IPS DF 6.9 (cell line): ENCODE results near the gene ALDOA.
"Not testable (repeated sequence)": the region's sequence is repeated elsewhere in the genome, so short reads cannot be mapped to it uniquely, and the experiment has no call there.

Experiments used
- DNase-seq: peaks from one replicate; pipeline ENCODE4 v3.0.0-alpha.2; 2013; ENCODE audit warnings: low read depth, low spot score
- H3K27ac ChIP-seq: one replicate; pipeline ENCODE4 v1.5.1; 2013; ENCODE audit warnings: low read length, control low read depth
- H3K27me3 ChIP-seq: 2 replicates; pipeline ENCODE4 v1.6.1; 2013; ENCODE audit warnings: mild to moderate bottlenecking, low read length; ENCODE audit not compliant: control insufficient read depth, insufficient read depth
- H3K36me3 ChIP-seq: 2 replicates; pipeline ENCODE4 v1.6.1; 2013; ENCODE audit warnings: low read length; ENCODE audit not compliant: control insufficient read depth, insufficient read depth
- H3K4me1 ChIP-seq: 2 replicates; pipeline ENCODE4 v1.6.1; 2013; ENCODE audit warnings: low read length; ENCODE audit not compliant: control insufficient read depth, insufficient read depth
- H3K4me3 ChIP-seq: 2 replicates; pipeline ENCODE4 v1.5.1; 2013; ENCODE audit warnings: mild to moderate bottlenecking, low read length
- H3K9me3 ChIP-seq: 2 replicates; pipeline ENCODE4 v1.6.1; 2013; ENCODE audit warnings: low read length, inconsistent platforms; ENCODE audit not compliant: control insufficient read depth, insufficient read depth
- WGBS: extraction: QIAGEN DNeasy Blood & Tissue Kit; methylation state at CpG from one replicate; pipeline ENCODE4 v1.1.7; 2013; ENCODE audit warnings: mixed read lengths, missing lambda C conversion rate; ENCODE audit not compliant: insufficient read length, insufficient coverage; 5-methylcytosine and 5-hydroxymethylcytosine counted together

ALDOA gene

DNA sequence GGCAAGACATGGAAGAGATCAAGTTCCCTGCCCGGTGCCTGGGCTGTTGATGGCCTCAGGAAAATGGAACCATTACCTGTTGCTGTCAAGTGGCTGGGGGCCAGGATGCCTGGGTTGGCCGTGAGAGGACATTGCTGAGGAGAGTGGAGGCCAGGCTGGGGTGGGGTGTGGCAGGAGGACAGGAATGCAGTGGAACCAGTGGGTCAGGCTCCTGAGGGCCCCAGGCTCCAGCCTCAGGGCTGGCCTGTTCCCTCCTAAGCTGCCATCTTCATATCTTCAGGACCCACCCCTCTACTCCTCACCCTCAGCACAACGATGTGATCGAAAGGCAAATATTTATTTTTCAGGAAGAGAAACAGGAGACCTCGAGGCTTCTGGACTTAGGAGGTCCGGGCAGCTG lies 38.9 kb downstream of the ALDOA start:
- H3K36me3 ChIP-seq: no peaks in the 10 kb centered on the region
- no peak overlapping the region for H3K4me3 ChIP-seq
- H3K4me1 ChIP-seq: no peaks in the 10 kb centered on the region
- no peak overlapping the region for H3K27ac ChIP-seq
- no peak for DNase-seq
- no peaks in the 10 kb centered on the region for H3K9me3 ChIP-seq
- WGBS: no CpG with 5 or more reads among the region's 6 CpGs
- H3K27me3 ChIP-seq: no peaks in the 10 kb centered on the region

DNA sequence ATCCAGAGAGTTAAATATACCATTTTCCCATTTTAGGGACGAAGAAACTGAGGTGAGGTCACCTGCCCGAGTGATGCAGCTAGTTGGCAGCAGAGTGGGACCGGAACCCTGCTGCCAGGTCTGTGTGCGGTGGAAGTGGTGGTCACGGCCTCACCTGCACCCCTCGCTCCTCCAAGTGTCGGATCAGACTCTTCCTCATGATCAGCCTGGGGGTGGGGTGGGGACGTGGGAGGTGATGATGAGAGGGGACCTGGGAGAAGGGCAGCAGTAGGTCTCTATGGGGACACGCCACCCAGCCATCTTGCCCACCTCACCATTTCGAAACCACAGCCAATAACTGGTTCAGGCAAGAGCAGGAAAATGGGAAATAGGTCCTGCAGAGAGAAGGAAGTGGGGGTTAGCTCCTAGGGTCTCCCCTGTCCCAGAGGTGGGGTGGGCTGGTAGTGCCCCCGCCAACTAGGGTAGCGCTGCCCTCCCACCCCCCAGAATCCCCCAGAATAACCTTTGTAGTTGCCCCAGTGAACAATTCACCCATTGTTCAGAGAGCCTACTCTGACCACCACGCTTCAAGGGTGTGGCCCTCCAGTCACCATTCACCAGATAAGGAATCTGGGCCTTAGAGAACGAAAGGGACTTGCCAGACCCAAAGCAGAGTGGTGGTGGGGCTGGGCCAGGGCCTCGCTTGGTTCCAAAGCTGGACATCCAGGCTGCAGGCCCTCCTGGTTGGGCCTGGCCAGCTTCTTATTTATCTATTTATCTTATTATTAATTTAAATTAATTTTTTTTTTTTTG lies 42.7 kb downstream of the ALDOA start:
- Histone ChIP-seq H3K27me3 (no peaks in the 10 kb centered on the region), H3K27ac (no peak overlapping the region), H3K4me1 (no peaks in the 10 kb centered on the region; the same call in 1 of the 2 replicates), H3K4me3 (no peak overlapping the region), H3K9me3 (no peaks in the 10 kb centered on the region), H3K36me3 (no peaks in the 10 kb centered on the region; the same call in 1 of the 2 replicates)
- no CpG with 5 or more reads among the region's 15 CpGs for WGBS
- no peak for DNase-seq

DNA sequence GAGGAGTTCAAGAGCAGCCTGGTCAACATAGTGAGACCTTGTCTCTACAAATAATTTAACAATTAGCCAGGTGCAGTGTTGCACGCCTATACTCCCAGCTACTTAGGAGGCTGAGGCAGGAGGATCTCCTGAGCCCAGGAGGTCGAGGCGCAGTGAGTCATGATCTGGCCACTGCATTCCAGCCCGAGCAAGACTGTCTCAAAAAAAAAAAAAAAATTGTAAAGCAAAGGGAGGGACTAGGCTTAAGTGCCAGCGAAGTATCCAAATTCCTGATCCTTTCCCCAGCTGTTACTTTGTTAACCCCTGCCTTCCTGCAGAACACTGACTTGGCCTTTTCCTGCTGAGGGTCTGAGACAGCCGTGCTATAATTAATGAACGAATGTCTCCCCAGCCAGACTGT lies 45.1 kb downstream of the ALDOA start:
- Histone ChIP-seq H3K27me3 (no peaks in the 10 kb centered on the region), H3K4me3 (no peak overlapping the region), H3K36me3 (no peaks in the 10 kb centered on the region; the same call in 1 of the 2 replicates), H3K4me1 (no peaks in the 10 kb centered on the region; the same call in 1 of the 2 replicates), H3K27ac (no peak overlapping the region), H3K9me3 (no peaks in the 10 kb centered on the region)
- no CpG with 5 or more reads among the region's 7 CpGs for WGBS
- no peak for DNase-seq

DNA sequence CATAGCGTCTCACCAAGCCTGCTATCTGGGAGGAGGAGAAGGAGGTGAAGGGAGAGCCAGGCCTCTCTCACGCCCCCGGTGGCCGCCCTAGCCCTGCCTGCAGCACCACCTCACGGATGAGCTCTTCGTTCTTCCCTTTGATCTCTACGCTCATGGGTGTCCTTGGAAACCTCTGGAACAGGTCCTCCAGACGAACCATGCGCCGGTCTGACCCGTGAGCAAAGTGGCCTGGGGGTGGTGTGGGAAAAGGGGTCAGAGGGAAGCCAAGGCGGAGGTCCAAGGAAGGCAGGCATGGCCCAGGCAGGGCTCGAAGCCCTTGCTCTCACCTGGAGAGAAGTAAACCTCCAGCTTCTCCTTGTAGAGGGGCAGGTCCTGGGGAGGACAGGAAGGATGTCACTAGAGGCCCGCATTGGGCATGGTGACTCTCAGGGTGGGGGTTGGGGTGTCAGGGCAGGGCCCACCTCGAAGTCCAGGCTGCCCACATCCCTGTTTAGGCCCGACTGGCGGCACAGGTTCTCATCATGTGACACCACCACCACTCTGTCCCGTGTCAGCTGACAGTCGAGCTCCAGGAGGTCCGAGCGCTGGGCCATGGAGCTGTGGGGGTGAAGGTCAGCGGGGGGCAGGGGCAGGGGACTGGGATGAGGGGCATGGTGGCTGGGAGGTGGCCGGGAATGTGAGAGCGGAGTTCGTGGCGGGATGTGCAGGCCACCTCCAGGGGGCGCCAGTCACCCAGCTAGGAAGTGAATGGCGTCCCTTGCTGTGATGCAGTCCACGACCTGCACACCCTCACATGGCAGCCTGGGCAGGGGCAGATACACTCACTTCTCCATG lies 46.9 kb downstream of the ALDOA start:
- Histone ChIP-seq H3K4me3 (no peak overlapping the region), H3K36me3 (no peaks in the 10 kb centered on the region; the same call in 1 of the 2 replicates), H3K9me3 (no peaks in the 10 kb centered on the region), H3K27ac (no peak overlapping the region), H3K27me3 (no peaks in the 10 kb centered on the region), H3K4me1 (no peaks in the 10 kb centered on the region; the same call in 1 of the 2 replicates)
- no peak for DNase-seq
- no CpG with 5 or more reads among the region's 29 CpGs for WGBS

- Histone ChIP-seq H3K27me3 (no peaks in the 10 kb centered on the region), H3K4me3 (no peak within 1 kb of the TSS), H3K36me3 (peaks cover 4% of the 10 kb centered on the region; the same call in 1 of the 2 replicates), H3K27ac (no peak within 1 kb of the TSS), H3K4me1 (no peaks in the 10 kb centered on the region; the same call in 1 of the 2 replicates), H3K9me3 (no peaks in the 10 kb centered on the region)
- WGBS: no CpG with 5 or more reads among the region's 20 CpGs
- DNase-seq: no peak
Measured at GRCh38 chr16:30113031-30113710, 47.6 kb downstream of the ALDOA start, which contains the start of gene GDPD3. Gene GDPD3 (minus strand): TSS chr16:30113537. CDS start chr16:30113478, 59 bp downstream.

DNA sequence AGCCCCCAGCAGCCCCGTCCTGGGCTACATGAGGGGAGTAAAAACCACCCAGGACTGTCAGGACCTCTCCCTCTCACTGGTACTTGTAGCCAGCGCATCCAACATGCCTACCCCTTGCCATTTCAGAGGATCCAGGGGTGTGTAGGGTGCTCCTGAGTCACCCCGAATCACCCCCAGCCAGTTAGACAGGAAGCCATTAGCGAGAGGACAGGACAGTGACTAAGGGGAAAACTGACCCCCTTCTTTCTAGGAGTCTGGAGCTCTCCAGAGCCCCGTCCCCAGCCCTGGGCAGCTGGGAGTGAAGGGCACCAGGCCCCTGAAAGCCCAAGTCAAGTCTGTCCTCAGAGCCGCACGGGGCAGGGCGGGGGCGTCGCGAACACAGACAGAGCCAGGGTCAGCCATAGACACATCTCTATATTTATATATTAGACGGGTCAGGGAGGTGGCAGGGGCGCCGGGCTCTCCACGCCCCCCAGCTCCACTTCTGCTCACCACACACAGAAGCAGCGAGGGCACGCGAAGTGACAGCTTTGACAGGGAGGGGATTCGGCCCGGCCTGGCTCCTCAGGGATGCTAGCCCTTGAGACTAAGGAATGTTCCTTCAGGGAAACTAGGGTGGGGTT lies 48.3 kb downstream of the ALDOA start:
- H3K36me3 ChIP-seq: peaks cover 4% of the 10 kb centered on the region; the same call in 1 of the 2 replicates
- H3K4me1 ChIP-seq: no peaks in the 10 kb centered on the region; the same call in 1 of the 2 replicates
- H3K4me3 ChIP-seq: no peak overlapping the region
- H3K27me3 ChIP-seq: no peaks in the 10 kb centered on the region
- WGBS: no CpG with 5 or more reads among the region's 20 CpGs
- DNase-seq: no peak
- H3K27ac ChIP-seq: no peak overlapping the region
- no peaks in the 10 kb centered on the region for H3K9me3 ChIP-seq

DNA sequence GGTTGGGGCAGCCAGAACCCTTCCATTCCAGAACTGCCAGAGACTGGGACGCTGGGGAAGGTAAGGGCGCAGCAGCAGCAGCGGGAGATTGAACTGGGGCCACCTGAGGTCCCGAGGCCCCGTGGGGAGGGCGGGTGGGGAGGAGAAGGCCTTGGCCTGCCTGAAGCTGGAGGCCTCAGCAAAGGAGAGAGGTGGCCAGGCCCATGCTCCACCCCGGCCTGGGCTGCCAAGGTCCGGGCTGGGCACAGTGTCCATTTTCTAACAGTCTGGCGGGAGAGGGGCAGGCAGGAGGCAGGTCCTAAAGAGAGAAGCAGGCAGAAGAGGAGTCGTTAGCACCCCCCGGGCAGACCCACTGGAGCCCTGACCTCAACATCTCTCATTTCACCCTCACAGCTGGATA lies 48.9 kb downstream of the ALDOA start:
- H3K9me3 ChIP-seq: no peaks in the 10 kb centered on the region
- peaks cover 4% of the 10 kb centered on the region; the same call in 1 of the 2 replicates for H3K36me3 ChIP-seq
- WGBS: no CpG with 5 or more reads among the region's 11 CpGs
- no peak overlapping the region for H3K27ac ChIP-seq
- no peak for DNase-seq
- no peak overlapping the region for H3K4me3 ChIP-seq
- H3K27me3 ChIP-seq: no peaks in the 10 kb centered on the region
- H3K4me1 ChIP-seq: no peaks in the 10 kb centered on the region; the same call in 1 of the 2 replicates

- not testable (repeated sequence) for H3K36me3 ChIP-seq, H3K4me3 ChIP-seq, H3K27ac ChIP-seq, H3K4me1 ChIP-seq, DNase-seq, H3K9me3 ChIP-seq, H3K27me3 ChIP-seq
- WGBS: no CpG with 5 or more reads among the region's 7 CpGs
Measured at GRCh38 chr16:30114833-30115232, 49.3 kb downstream of the ALDOA start.

DNA sequence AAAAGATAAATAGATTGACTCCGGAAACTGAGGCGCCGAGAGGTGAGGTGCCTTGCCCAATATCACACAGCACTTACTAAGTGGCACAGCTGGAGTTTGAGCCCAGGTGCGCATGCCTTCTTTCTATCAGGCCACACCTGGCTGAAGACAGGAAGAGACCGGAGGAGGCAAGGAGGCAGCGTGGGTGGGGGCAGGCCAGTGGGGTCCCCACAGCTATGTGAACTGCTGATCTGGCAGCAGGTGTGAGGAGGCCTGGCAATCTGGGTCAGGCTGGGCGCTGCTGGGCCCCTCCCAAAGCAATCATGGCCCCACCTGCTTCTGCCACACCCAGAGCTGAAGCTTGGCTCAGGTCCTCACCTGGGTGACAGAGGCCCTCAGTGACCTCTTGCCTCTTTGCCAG lies 49.7 kb downstream of the ALDOA start:
- no peak overlapping the region for H3K27ac ChIP-seq
- no peaks in the 10 kb centered on the region for H3K27me3 ChIP-seq
- peaks cover 4% of the 10 kb centered on the region; the same call in 1 of the 2 replicates for H3K36me3 ChIP-seq
- no peaks in the 10 kb centered on the region; the same call in 1 of the 2 replicates for H3K4me1 ChIP-seq
- no peaks in the 10 kb centered on the region for H3K9me3 ChIP-seq
- no peak overlapping the region for H3K4me3 ChIP-seq
- no CpG with 5 or more reads among the region's 7 CpGs for WGBS
- DNase-seq: no peak
